ENCODE data around the gene PRDM5.

The PRDM5 gene

DNA sequence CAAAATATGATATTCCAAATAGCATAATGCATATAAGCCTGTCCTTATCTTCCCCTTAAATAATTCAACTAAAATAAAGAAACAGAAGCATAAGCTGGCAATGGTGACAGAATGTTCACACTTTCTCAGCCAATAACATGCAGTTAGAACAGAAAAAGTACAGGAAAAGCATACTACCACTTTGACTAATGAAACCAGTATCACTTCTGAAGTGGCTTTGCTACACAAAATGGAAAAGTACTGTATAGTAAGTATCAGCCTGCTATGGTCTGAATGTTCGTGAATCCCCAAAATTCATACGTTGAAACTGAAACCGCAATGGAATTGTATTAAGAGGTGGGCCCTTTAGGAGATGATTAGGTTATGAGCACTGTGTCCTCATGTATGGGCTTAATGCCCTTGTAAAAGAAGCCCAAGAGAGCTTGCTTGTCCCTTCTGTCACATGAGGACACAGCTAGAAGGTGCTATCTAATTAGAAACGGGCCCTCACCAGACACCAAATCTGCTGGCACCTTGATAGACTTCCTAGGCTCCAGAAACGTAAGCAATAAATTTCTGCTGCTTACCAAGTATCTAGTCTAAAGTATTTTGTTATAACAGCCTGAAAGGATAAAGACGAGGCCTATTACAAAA is 102.6 kb downstream of the PRDM5 start:
- DNase-seq (ENCODE audit: low read depth) = no peak

GRCh38 chr4:120816296-120816965 is 106.1 kb downstream of the PRDM5 start:
- no peak for DNase-seq (ENCODE audit: low read depth)

- no peak for DNase-seq (ENCODE audit: low read depth)
Observed at GRCh38 chr4:120815361-120815760, 107.2 kb downstream of the PRDM5 start.

DNA sequence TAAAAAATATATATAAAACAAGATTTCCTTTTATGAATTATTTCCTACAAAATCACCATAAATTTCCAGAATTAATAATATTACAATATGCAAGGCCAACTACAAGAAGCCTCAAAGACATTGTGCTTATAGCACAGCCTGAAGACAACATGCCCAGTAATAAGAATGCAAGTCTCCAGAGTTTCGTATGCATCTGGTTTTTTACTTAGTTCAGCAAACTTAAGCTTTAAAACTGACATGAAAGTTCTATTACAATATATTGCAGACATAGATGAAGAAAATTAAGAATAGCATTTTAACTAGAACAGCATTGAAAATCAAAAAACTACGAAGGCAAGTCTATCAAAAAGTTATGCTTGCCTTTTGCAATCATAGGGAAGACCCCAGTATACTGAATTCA is 107.6 kb downstream of the PRDM5 start:
- DNase-seq (ENCODE audit: low read depth) = no peak

GRCh38 chr4:120812216-120812615 is 110.3 kb downstream of the PRDM5 start:
- DNase-seq (ENCODE audit: low read depth) = no peak

DNA sequence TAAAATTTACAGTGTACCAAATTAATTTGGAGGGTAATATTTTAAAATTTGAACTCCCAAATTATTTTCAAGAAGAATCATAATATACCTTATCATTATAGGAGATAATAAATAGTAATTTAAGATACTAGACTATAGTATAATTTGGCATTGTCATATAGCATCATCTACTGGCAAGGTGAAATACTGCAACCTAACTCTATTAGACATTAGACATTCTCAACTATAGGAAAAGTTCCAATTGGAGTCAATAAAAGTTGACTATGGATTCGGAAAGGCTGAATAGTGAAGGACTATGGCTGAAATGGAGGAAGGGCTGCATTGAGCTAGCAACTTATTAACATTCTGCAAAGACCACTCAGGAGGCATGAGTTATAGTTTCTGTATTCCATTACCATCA is 113.0 kb downstream of the PRDM5 start:
- no peak for DNase-seq (ENCODE audit: low read depth)

DNA sequence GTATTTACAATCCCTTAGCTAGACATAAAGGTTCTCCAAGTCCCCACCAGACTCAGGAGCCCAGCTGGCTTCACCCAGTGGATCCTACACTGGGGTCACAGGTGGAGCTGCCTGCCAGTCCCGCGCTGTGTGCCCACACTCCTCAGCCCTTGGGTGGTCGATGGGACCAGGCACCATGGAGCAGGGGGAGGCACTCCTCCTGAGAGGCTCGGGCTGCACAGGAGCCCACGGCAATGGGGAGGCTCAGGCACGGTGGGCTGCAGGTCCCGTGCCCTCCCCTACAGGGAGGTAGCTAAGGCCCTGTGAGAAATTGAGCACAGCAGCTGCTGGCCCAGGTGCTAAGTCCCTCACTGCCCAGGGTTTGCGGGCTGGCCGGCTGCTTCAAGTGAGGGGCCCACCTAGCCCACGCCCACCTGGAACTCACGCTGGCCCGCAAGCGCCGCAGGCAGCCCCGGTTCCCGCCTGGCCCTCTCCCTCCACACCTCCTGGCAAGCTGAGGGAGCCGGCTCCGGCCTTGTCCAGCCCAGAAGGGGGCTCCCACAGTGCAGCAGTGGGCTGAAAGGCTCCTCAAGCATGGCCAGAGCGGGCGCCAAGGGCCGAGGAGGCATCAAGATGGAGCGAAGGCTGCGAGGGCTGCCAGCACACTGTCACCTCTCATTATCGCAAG is 113.9 kb downstream of the PRDM5 start:
- no peak for DNase-seq (ENCODE audit: low read depth)

DNA sequence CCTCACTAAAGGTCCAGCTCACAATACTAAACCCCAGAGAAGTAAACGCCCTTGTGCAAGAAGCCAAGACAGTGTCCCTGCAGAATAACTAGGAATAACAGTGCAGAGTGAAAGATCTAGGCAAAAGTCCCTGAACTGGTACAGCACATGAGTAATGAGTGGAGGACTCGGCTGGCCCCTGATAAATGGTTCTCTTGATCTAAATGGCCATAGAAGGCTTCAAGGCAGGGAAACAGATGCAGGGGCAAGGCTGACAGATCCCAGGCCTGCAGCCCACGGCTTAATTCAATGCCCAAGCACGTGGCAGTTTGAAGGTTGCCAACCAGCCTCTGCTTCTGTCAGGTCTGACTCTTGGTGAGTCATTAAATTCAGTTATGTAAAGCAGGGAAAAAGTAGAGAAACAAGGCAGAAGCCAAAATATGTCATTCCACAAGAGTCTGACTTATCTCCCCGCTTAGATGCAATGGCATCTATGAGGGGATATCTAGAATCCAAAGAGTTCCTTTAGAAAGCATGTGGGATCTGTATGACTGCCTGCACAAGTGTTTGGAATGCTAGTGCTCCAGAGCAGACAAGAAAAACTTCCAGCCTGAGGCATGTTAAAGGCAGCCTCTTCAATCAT is 121.3 kb downstream of the PRDM5 start:
- DNase-seq (ENCODE audit: low read depth) = no peak

GRCh38 chr4:120798570-120798969 is 124.0 kb downstream of the PRDM5 start:
- DNase-seq (ENCODE audit: low read depth) = no peak

GRCh38 chr4:120796271-120796670 is 126.3 kb downstream of the PRDM5 start:
- DNase-seq (ENCODE audit: low read depth) = no peak

DNA sequence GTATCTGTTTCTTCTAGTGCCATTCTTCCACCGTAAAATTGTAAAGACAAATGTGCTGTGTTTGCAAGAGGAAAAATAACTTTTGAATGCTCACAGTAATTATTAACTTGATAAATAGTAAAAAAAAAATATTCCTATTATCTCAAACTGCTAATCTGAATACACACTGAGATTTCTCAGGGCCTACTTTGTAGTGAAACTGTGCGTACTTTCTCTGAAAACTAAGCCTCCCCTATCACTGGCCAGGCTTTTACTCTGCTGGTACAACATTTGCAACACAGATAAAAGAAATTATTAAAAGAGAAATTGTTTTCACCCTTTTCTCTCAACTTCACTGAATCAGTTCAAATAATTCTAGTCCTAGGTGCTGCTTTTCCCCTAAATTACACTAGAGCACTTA is 137.3 kb downstream of the PRDM5 start:
- no peak for DNase-seq (ENCODE audit: low read depth)

- DNase-seq (ENCODE audit: low read depth) = no peak
Observed at GRCh38 chr4:120777459-120777858, 145.1 kb downstream of the PRDM5 start.

- DNase-seq (ENCODE audit: low read depth) = no peak
Observed at GRCh38 chr4:120775431-120775830, 147.1 kb downstream of the PRDM5 start.

DNA sequence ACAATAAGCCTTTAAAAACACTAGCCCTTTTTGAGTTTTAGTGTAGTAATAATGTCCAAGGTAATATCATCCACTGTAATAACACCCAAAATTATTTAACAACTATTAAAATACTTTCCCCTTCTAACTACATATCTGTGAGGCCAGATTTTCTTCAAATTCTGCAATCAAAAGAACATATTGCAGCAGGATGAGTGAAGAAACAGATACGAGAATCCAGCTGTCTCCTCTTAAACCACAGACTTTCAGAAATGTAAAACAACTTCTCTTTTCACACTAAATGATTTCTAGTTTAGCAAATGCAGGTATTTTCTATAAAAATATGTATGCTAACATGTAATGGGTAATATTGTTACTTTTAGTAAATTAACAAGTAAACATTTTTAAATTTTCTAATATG is 148.9 kb downstream of the PRDM5 start:
- DNase-seq (ENCODE audit: low read depth) = no peak

DNA sequence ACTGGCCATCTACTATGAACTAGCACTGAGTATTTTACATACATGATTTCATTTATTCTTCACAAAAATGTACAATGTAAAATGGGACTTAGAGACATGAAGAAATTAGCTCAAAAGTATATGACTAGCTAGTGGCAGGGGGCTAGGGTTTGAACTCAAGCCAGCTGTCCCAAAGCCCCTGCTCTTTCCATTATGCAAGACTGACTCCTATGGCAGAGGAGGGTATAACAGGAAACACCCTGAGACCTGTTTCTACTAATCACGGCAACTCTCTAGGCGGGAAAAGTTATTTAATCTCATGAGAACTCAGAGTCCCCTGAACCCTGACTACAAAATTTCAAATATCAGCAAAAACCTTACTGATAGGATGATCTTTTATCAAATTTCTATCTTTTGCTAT is 150.6 kb downstream of the PRDM5 start:
- no peak for DNase-seq (ENCODE audit: low read depth)

- DNase-seq (ENCODE audit: low read depth) = no peak
Observed at GRCh38 chr4:120770897-120771296, 151.6 kb downstream of the PRDM5 start.

DNA sequence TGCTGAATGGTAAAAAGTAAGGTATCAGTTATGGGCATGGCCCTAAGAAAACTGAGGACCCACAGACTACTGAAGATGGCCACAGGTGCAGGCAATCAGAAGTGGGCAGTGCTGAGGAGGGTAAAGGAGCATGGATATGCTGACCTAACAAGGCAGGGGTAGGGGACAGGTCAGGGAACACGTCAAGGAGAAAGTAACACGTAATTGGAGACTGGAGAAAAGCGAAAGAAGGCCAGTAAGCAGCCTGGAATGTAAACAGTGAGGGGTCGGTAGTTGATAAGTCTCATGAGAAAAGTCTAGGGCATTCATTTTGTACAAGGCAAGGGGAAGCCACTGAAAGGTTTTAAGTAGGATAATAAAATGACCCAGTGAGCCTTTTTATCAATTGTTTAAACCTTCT is 153.3 kb downstream of the PRDM5 start:
- DNase-seq (ENCODE audit: low read depth) = no peak

- DNase-seq (ENCODE audit: low read depth) = no peak
Observed at GRCh38 chr4:120765260-120765680, 157.3 kb downstream of the PRDM5 start.

- no peak for DNase-seq (ENCODE audit: low read depth)
Observed at GRCh38 chr4:120763650-120764049, 158.9 kb downstream of the PRDM5 start.

DNA sequence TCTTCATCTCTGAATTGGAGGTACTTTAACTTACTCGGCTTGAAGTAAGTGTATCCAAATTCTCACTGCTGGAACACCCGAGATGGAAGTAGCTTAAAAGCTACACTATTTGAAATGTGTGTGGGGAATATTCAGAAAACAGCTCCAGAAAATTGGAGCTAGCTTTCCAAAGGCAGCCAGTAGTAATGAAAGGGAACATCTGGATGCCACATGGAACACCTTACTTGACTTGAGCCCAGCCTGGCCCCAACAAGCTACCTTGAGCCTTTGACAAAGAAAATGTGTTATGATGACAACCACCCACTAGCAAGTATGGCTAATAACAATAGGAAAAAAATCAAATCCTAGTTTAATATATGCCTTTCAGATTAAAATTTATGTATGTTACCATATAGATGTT is 161.5 kb downstream of the PRDM5 start:
- no peak for DNase-seq (ENCODE audit: low read depth)

GRCh38 chr4:120760047-120760446 is 162.5 kb downstream of the PRDM5 start:
- DNase-seq (ENCODE audit: low read depth) = no peak

- no peak for DNase-seq (ENCODE audit: low read depth)
Observed at GRCh38 chr4:120755864-120756263, 166.7 kb downstream of the PRDM5 start.

- no peak for DNase-seq (ENCODE audit: low read depth)
Observed at GRCh38 chr4:120754590-120754989, 167.9 kb downstream of the PRDM5 start.
